NOMO-1 treated with DMSO at 0.1 percent for 48 hours (cell line): Measurements from ENCODE around the gene GLT6D1.

ENCODE experiments used
- DNase-seq: peaks from one replicate; lab custom pipeline; 2025; ENCODE audit not compliant: unreplicated experiment; lab: John Stamatoyannopoulos, UW

GLT6D1 gene

GRCh38 chr9:135624282-135624681 lies 15.1 kb downstream of the GLT6D1 start:
- DNase-seq, result no peak

DNA sequence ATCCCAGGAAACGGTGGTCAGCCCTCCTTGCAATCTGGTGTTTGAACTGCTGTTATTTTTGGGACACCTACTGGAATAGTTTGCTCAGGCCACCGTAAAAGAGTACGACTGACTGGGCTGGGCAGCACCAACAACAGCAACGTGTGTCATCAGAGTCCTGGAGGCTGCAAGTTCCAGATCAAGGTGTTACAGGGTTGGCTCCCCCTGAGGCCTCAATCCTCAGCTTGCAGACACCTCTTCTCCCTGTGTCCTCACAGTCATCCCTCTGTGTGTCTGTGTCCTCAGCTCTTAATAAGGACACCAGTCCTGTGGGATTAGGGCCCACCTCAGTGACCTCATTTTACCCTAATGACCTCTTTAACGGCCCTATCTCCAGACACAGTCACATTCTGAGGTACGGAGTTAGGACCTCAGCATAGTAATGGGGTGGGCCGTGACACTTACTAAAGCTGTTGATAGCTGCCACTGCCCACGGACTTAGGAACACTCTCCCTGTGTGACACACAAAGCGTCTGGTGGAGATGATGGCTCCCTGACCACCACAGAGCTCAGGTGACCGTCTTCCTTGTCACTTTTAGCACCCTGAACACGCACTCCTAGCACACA lies 16.8 kb downstream of the GLT6D1 start:
- no peak for DNase-seq

DNA sequence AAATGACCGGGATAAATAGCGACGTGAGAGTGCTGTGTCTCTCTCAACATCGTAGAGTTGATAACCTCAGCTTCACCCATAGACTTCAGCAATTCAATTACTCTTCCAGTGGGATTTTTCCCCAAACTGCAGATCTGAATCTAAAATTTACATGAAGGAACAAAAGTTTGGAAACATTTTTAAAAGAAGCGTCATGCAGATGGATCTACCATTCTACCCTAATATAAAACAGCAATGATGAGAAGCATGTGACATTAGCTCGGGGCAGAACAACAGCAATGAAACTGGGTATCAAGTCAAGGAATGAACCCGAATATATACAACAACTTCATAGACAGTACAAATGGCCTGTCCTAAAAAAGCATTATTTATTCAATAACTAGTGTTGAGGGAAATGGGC lies 18.8 kb downstream of the GLT6D1 start:
- no peak for DNase-seq

GRCh38 chr9:135619599-135619886 lies 19.8 kb downstream of the GLT6D1 start:
- no peak for DNase-seq

DNA sequence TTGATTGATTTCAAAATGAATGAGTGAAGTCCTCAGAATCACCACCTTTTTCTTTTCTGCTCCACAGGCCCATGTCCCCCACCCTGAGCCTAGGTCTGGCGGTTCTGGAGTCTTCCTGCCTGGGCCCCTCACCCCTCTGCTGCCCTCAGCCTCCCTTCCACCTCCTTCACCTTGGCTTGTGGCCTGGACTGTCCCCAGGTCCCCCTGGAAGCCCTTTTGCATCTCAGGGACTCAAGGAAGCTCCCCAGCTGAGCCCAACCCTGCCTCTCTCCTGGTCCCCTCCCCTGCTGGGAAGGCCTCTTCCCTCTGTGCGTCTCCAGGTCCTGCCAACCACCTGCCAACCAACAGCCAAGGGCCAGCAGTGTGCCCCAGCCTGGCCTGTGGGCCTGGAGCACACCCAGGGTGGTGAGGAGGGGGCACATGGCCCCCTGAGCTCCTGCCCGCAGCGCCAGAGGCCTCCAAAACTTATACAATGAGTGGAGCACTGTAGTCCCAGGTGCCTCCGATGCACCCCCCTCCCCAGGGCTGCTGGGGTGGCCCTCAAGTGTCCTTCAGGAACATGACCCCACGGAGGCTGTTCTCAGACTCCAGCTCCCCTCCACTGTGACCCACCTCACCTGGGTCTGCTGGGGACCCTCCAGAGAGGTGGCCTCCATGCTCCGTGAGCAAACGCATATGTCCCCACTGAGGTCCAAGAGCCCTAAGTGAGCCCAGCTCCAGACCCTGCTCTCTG lies 20.3 kb downstream of the GLT6D1 start:
- no peak for DNase-seq

DNA sequence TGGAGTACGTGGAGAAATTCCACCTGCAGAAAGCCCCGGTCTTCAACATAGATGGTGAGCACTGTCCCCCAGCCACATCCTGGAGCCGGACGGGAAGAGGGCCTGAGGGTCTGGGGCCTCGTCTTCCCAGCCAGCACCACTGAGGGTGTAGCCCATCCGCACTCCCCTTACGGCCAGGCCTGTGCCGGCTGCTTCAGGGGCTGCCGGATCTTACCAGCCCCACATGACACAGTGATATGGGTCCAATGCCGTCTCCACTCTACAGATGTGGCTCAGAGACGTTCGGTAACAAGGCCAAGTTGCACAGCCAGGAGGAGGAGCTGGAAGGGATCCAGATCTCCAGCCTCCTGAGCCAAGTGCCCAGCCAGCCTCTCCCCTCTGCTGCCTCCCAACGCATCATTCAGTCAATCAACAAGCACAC lies 21.3 kb downstream of the GLT6D1 start:
- DNase-seq, result no peak

- no peak for DNase-seq
Observed at GRCh38 chr9:135617538-135617900, 21.8 kb downstream of the GLT6D1 start.

- no peak for DNase-seq
Observed at GRCh38 chr9:135616619-135617537, 22.5 kb downstream of the GLT6D1 start.

DNA sequence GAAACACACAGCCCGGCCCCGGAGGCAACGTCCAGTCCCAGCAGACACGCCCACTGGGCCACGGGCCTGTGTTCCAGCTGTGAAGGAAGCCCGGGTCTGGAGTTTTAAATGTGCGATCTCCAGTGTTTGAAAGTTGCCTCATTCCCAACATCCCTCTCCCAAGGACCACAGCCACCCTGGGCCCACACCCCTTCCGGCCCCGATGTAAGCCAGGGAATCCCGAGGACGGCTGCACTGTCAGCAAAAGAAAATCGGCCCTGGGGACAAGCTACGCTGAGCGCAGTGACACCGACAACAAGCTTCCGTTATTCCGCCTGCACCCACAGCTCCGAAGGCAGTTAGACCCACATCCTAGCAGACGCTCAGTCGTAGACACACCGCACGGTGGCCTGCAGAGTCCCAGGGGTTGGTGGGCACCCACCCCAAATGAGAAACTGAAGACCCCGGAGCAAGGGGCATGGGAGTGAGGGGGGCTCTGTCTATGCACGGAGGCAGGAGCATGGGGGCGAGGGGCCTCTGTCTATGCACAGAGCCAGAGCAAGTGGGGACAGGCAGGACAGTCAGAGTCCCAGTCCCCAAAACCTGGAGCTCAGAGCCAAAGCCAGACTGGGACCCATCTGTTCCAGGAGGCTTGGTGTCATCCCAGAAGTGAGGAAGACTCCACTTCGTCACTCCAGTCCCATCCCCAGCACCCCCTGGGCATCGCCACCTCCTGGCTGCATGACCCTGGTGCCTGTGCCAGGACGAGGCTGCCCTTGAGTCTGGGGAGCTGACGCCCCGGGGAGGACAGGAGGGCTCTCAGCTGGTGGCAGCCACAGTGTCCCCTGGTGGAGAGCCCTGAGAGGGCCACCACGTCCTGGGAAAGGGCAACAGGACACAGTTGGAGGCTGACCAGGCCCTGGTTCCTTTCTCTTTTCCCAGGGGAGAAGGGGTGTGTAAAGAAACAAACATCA lies 23.4 kb downstream of the GLT6D1 start:
- no peak for DNase-seq

GRCh38 chr9:135614821-135615665 lies 24.3 kb downstream of the GLT6D1 start:
- DNase-seq, result no peak

- DNase-seq, result no peak
Observed at GRCh38 chr9:135613946-135614805, 25.2 kb downstream of the GLT6D1 start.

DNA sequence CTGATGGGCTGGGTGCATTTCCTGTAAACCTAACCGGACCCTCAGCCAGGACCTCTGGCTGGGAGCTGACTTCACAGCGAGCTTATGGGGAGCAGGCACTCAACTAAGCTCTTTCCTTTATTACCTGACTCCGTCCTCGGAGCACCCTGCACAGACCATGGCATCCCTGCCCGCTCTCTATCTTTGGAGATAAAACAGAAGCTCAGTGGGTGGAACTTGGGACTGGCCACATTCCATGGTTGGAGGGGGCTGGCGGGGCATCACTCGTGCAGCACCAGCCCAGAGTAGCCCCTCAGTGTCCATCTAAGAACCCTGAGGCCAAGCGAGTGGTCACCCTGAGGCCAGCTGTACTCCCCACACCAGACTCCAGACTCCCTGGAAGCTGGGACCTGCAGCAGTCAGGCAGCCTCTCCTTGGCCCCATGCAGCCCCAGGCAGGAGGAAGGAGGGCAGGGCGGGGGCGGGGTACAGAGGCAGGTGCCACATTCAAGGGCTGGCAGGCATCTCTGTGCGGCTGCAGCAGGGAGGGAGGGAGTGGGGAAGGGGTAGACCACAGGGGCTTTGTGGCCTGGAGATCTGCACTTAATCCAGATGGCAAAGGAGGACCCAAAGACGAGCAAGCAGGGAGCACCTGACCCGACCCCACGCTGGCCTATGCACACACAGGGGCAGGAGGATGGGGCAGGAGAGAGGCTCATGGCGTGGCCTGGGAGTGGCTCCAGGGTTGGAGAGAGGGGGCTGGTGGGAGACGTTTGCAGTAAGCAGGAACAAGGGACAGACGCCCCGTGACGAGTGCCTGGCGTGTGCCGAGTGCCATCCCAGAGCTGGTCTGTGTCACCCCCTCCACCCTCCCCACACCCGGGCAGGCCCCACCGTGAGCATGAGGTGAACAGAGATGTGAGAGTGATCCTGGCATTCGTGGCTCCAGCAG lies 26.1 kb downstream of the GLT6D1 start:
- no peak for DNase-seq

DNA sequence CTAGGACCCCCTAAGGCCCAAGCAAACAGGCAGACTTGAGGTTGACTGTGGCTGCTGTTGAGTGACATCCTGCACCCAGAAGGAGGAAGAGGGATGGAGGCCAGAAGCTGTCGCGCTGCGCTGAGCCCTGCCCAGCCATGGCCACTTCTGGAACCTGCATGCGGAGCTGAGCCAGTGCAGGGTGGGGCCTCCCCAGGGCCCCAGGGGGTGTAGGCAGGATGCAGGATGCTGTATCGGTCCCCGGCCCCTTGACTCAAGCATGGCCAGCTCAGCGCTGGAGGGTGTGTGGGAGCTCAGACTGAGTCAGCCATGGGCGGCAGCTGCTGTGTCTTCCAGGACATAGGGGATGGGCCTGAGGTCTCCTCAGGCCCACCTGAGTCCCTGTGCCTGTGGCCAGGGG lies 26.9 kb downstream of the GLT6D1 start:
- DNase-seq, result no peak

GRCh38 chr9:135611875-135612209 lies 27.5 kb downstream of the GLT6D1 start:
- no peak for DNase-seq

DNA sequence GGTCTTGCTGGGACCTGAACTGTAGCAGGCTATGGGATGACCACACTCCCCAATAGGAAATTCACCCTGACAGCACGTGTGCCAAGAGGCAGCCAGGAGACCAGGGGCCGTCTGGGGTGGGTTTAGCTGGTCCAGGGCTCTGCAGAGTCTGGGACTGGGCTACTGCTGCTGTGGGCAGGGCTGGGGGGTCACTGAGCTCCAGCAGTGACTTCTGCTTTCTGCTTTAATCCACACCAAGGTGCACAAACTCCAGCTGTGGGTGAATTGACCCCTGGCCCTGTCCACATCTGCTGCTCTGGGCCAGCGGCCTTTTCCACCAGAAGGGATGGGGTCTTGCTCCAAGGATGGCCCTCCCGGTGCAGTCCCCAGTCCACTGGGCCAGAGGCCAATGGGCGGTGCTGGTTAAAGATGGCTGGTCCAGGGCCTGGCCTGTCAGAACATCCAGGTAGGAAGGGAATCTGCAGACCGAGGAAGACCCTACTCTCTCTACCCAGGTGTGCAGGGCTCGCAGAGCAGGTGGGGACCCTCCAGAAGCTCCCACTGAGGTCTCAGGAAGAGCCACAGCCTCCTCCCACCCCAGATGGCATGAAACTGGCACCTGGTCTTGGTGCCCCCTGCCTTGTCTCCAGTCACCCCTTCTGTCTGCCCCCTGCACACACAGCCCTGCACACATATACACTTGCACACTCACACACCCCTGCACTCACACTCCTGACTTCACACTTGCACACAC lies 28.0 kb downstream of the GLT6D1 start:
- no peak for DNase-seq

- no peak for DNase-seq
Observed at GRCh38 chr9:135610290-135611141, 28.8 kb downstream of the GLT6D1 start.
